AG04449 (cell line): ENCODE measurements around the gene FRMD4A.

Experiments used
- CTCF ChIA-PET: fragments of 350-600 bp; formaldehyde crosslinking; extraction: SDS; loops from one replicate; lab custom pipeline; 2021; ENCODE audit warnings: antibody characterized with exemption; lab: Yijun Ruan, JAX
- POLR2A ChIA-PET: fragments of 400-600, 350-600 bp; formaldehyde crosslinking; extraction: SDS; loops from one replicate; lab custom pipeline; 2020; ENCODE audit warnings: antibody characterized with exemption, inconsistent platforms; lab: Yijun Ruan, JAX
- DNase-seq: peaks from one replicate; pipeline ENCODE4 v3.0.0-alpha.2; 2010; ENCODE audit warnings: low read depth, low spot score
- H3K4me3 ChIP-seq: 2 replicates; pipeline ENCODE4 v1.5.1; 2011; ENCODE audit warnings: low read depth, mild to moderate bottlenecking, control low read depth, low read length
- TF ChIP-seq, protein P1 (sequence below): IDR thresholded peaks from one replicate; pipeline ENCODE4 v1.5.1; 2011; ENCODE audit warnings: mild to moderate bottlenecking, moderate library complexity, low read length, control low read depth, inconsistent platforms; ENCODE audit not compliant: insufficient read depth; ENCODE audit errors: missing control alignments

Gene FRMD4A

DNA sequence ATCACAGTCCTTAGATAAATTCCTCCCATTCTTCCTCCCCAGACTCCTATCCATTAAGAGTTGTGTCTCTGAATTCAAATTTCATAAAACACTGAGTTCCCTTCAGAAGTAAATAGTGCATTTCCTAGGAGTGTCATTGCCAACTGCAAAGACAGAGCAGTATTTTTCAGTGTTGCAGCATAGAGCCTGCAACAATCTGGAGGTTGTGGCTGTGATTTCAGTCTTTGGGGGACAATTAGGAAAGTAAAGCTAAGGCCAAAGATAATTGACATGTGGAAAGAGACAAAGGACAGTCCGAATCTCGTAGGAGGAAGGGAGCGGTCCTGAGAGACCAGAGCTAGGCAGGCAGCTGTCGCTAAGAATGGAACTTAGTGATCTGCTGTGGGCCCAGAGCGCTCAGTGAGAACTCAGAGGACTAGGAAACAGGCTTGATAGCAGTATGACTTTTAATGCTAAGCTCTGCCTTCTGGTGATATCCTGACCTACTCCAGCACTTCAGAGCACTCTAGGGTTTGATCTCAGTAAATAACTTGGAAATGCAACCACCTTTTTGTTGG, 697.8 kb downstream of the FRMD4A start:
- POLR2A ChIA-PET = no interaction called here
- CTCF ChIA-PET = interaction anchor here (0.7 to 1.5 kb wide), 5 partner anchors 11 to 145 kb away, joined by 3 to 7 read pairs (median 3); no protein-coding TSS in a partner anchor
- TF ChIP-seq, protein P1, sequence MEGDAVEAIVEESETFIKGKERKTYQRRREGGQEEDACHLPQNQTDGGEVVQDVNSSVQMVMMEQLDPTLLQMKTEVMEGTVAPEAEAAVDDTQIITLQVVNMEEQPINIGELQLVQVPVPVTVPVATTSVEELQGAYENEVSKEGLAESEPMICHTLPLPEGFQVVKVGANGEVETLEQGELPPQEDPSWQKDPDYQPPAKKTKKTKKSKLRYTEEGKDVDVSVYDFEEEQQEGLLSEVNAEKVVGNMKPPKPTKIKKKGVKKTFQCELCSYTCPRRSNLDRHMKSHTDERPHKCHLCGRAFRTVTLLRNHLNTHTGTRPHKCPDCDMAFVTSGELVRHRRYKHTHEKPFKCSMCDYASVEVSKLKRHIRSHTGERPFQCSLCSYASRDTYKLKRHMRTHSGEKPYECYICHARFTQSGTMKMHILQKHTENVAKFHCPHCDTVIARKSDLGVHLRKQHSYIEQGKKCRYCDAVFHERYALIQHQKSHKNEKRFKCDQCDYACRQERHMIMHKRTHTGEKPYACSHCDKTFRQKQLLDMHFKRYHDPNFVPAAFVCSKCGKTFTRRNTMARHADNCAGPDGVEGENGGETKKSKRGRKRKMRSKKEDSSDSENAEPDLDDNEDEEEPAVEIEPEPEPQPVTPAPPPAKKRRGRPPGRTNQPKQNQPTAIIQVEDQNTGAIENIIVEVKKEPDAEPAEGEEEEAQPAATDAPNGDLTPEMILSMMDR = no peak
- no peak for DNase-seq
- no peak overlapping the region for H3K4me3 ChIP-seq

DNA sequence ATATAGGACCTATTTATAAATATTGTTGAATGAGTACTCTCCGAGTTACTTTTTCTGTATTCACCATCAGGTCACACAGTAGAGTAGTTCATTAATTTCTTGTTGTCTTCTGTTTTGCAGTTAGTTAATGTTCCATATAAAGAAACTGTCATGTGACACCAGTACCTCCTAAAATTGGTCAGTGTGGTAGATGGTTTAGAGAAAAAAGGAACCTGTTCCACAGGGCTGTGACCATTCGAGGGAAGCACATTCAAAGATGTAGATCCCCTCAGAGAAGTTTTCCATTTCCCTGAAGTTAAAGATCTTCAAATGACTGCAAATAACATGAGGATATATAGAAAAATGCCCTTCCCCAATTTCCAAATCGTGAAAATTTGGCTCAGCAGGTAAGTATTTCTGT, 698.3 kb downstream of the FRMD4A start:
- CTCF ChIA-PET = no interaction called here
- POLR2A ChIA-PET = no interaction called here
- H3K4me3 ChIP-seq = no peak overlapping the region
- no peak for DNase-seq
- TF ChIP-seq, protein P1 = no peak

DNA sequence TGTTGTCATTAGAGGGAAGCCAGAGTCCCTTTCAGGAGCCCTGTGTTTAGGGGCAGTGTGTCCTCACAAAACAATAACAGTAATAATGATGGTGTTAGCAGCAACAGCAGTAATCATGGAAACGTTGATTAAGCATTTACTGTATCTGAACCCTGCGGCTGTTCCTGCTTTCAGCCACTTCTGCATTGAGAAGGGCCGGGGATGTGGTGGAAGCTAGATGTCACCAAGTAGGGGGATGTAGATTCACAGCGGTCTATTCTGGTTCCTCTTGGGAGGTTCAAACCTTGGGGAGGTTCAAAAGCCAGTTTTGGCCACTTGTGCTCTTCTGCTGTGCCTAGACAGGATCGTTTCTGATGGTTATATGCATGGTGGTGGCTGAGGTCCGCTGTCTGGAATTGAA, 699.1 kb downstream of the FRMD4A start:
- H3K4me3 ChIP-seq = no peak overlapping the region
- ChIA-PET CTCF (interaction anchor here (1.2 kb wide), 1 partner anchor 9 kb away, joined by 3 read pairs; no protein-coding TSS in a partner anchor), POLR2A (no interaction called here)
- TF ChIP-seq, protein P1 = no peak
- no peak for DNase-seq

DNA sequence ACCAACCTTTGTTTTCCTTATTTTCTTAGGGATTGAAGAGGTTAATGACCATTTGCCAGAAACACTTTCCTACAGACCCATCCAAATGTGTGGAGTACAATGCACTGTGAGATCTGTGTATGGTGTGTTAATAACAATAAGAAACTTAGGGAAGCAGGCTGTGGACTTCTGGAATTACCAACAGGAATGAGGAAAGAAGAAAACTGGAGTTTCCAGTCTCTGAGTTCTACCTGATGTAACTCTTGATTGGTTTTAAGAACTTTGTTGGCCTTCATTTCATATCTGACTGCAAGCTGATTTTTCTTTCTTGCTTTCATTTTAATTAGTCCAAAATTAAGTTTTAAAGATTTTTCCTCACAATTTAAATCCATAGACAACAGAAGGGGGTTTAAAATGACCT, 700.5 kb downstream of the FRMD4A start:
- POLR2A ChIA-PET = no interaction called here
- DNase-seq = no peak
- CTCF ChIA-PET = interaction anchor here (0.8 kb wide), 1 partner anchor 147 kb away, joined by 4 read pairs; no protein-coding TSS in a partner anchor
- TF ChIP-seq, protein P1 = no peak
- H3K4me3 ChIP-seq = no peak overlapping the region

DNA sequence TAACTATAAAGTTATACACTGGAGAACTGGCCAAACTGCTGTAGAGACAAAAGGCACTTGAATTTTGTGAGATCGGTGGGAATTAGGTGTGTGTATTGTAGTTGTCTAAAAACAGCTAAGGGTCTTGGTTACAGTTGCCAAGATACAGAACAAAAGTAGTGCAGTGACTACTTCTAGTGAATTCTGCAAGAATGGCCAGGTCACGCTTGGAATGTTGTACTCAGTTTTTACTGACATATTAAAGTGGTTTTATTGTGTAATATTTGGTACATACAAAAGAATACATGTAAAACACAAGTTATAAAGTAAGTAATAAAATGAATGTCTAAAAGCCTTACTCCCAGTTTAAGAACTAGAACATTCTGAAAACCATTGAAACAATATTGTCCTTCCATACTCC, 701.6 kb downstream of the FRMD4A start:
- CTCF ChIA-PET = interaction anchor here (0.8 to 1.3 kb wide), 3 partner anchors 9 to 151 kb away, joined by 3 to 4 read pairs (median 3); no protein-coding TSS in a partner anchor
- TF ChIP-seq, protein P1 = no peak
- DNase-seq = no peak
- no peak overlapping the region for H3K4me3 ChIP-seq
- POLR2A ChIA-PET = no interaction called here

DNA sequence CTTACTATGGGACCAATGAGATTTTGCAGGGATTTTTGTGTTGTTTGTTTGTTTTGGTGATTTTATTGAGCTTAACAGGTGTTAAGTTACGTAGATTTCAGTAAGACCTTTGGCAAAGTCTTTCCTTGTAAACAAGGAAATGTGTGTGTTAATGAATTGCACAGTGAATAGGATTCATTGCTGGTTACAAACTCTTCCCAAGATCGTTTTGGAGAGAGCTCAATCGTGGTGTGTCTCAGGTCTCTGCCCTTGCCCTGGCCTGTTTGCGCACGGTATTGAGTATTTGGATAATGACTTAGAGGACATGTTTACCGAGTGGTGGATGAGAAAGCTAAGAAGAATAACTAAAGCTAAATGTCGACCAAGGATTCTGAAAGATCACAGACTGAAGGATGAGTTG, 702.1 kb downstream of the FRMD4A start:
- ChIA-PET POLR2A (no interaction called here), CTCF (interaction anchor here (0.8 to 1.3 kb wide), 3 partner anchors 9 to 151 kb away, joined by 3 to 4 read pairs (median 3); no protein-coding TSS in a partner anchor)
- no peak overlapping the region for H3K4me3 ChIP-seq
- TF ChIP-seq, protein P1 = no peak
- no peak for DNase-seq
